ENCODE results near the gene SEC23A. TPM values are rescaled to one million over a fixed set of nuclear protein-coding genes. Genes with fewer than 3 reads are reported as not detected.
"Not testable (repeated sequence)": the region's sequence is repeated elsewhere in the genome, so short reads cannot be mapped to it uniquely, and the experiment has no call there.

Gene SEC23A
- polyA plus RNA-seq, 1 donor from 2014 or later = 23.0 TPM

DNA sequence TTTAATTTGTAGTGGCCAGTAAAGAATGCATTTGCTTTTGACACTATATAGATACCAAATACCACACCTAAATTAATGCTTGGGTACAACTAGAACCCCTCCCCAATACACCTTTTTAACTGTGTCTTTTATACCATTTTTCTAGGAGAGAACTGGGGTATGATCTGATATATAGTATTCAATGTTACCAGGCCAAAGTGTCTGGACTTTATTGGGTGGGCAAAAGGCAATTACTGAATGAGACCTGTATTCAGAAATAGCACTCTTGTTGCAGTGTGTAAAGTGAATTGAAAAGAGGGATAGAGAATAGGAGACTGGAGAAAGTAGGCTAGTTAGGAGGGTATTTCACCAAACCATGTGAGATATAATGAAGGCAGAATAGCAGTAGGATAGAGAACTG is 74.4 kb downstream of the SEC23A start:
- Mint-ChIP-seq H3K27ac (no peak overlapping the region), H3K36me3 (peaks cover 9% of the 10 kb centered on the region), H3K4me1 (peaks cover 0 to 3% (median 0%) of the 10 kb centered on the region in 3 donors), H3K4me3 (no peak overlapping the region), H3K27me3 (no peaks in the 10 kb centered on the region), H3K9me3 (no peaks in the 10 kb centered on the region)

DNA sequence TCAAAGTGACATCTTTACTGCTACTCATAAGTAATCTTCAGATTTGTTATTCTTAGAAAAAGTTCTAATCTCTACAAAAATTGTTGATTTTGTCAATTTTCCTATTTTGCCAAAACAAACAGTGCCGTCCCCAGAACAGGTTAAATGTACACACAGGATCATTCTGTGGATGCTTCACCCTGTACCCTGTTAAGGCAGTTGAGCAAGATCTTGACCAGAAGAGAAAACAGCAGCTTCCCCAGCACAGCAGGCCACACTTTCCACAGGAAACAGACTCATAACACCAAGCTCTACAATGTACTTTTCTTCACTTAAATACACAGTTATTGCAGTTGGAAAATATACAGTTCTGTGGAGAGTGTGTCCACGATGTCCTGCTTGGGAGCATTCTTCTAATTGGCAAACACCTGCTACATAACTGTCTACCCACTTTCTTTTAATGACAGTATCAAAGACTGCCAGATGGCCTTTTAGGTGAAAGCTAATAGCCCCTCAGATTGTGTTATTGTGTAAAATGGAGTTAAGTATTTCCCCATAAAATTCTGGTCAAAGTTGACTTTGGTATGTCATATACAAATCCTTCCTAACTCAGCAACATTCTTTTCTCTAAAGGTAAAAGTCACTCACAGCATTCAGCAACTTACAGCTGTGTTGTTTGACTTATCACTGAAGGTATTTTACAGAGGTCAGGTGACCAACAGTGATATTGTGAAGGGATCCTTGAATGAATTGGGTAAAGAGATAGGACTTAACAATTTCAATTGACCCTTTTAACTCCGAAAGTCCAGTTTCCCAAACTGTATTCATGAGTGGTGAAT is 77.0 kb downstream of the SEC23A start:
- H3K9me3 Mint-ChIP-seq = no peaks in the 10 kb centered on the region
- no peak overlapping the region for H3K4me3 Mint-ChIP-seq
- H3K4me1 Mint-ChIP-seq = peaks cover 0 to 3% (median 0%) of the 10 kb centered on the region in 3 donors
- H3K27ac Mint-ChIP-seq = no peak overlapping the region
- no peaks in the 10 kb centered on the region for H3K27me3 Mint-ChIP-seq
- peaks cover 5% of the 10 kb centered on the region for H3K36me3 Mint-ChIP-seq

DNA sequence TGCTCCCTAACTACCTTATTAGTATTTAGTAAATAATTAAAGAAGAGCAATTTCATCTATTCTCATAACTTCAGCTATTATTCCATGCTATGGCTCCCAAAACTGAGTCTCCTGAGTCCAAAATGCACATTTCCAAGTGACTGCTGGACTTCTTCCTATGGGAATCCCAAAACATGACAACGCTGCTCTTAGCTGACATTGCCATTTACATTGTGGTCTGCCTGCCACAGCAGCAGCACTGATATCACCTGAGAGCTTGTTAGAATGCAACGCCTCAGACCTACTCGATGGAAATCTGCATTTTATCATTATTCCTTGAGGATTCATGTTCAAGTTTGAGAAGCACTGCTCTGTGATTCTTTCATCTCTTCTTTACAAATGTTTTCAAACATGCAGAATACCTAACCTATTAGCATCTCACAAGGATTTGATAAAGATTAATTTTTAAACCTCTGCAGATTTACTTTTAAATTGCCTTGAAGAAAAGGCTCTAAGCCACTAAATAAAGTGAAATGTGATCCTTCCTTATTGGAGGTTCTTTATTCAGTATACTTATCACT is 77.7 kb downstream of the SEC23A start:
- H3K4me1 Mint-ChIP-seq = peaks cover 0 to 3% (median 0%) of the 10 kb centered on the region in 3 donors
- H3K9me3 Mint-ChIP-seq = no peaks in the 10 kb centered on the region
- H3K4me3 Mint-ChIP-seq = no peak overlapping the region
- H3K27ac Mint-ChIP-seq = no peak overlapping the region
- no peaks in the 10 kb centered on the region for H3K27me3 Mint-ChIP-seq
- H3K36me3 Mint-ChIP-seq = no peaks in the 10 kb centered on the region

DNA sequence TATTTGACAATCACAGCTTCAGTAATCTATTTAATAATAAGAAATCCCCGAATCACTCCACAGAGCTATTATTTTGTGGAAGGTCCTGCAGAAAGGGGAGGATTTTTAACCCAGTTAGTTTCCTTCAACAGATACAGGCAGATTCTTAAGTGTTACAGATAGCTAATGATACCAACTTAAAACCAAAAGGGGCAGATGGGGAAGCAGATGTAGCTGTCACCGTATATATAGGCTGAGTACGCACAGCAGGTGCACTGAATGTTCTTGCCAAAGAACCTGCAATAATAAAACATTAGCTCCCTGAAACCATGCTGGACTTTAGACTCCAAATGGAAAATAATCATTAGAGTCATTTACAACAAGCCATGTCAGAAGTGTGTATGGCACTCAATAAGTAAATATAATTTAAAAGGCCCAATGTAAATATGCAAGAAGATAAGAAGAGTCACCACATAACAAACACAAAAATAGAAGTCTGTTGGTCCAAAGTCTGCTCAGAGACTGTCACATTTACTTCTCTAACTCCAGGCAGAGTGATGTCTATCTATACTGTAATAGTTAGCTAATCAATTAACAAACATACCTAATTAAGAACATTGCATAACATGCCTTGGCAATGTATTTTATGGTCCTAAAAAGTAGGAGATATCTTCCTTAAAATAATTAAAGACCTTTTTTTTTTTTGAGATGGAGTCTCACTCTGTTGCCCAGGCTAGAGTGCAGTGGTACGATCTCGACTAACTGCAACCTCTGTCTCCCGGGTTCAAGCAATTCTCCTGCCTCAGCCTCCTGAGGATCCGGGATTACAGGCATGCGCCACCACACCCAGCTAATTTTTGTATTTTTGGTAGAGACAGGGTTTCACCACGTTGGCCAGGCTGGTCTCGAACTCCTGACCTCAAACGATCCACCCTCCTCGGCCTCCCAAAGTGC is 78.8 kb downstream of the SEC23A start:
- no peaks in the 10 kb centered on the region for H3K9me3 Mint-ChIP-seq
- H3K36me3 Mint-ChIP-seq = no peaks in the 10 kb centered on the region
- H3K27me3 Mint-ChIP-seq = no peaks in the 10 kb centered on the region
- no peak overlapping the region for H3K4me3 Mint-ChIP-seq
- peaks cover 0 to 3% (median 0%) of the 10 kb centered on the region in 3 donors for H3K4me1 Mint-ChIP-seq
- no peak overlapping the region for H3K27ac Mint-ChIP-seq

DNA sequence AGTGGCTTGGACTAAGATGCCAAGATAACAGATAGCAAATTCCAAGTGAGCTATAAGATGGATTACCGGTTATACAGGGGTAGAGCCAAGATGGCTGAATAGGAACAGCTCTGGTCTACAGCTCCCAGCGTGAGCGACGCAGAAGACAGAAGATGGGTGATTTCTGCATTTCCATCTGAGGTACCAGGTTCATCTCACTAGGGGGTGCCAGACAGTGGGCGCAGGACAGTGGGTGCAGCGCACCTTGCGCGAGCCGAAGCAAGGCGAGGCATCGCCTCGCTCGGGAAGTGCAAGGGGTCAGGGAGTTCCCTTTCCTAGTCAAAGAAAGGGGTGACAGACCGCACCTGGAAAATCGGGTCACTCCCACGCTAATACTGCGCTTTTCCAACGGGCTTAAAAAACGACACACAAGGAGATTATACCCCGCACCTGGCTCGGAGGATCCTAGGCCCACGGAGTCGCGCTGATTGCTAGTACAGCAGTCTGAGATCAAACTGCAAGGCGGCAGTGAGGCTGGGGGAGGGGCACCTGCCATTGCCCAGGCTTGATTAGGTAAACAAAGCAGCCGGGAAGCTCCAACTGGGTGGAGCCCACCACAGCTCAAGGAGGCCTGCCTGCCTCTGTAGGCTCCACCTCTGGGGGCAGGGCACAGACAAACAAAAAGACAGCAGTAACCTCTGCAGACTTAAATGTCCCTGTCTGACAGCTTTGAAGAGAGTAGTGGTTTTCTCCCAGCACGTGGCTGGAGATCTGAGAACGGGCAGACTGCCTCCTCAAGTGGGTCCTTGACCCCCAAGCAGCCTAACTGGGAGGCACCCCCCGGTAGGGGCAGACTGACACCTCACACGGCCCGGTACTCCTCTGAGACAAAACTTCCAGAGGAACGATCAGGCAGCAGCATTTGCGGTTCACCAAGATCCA is 85.7 kb downstream of the SEC23A start:
- Mint-ChIP-seq H3K27ac (peak overlapping the region in 1 of 3 donors; percentile 4), H3K4me3 (peak overlapping the region in 1 of 4 donors; percentile 39)
- not testable (repeated sequence) for H3K27me3 Mint-ChIP-seq, H3K36me3 Mint-ChIP-seq, H3K9me3 Mint-ChIP-seq, H3K4me1 Mint-ChIP-seq

DNA sequence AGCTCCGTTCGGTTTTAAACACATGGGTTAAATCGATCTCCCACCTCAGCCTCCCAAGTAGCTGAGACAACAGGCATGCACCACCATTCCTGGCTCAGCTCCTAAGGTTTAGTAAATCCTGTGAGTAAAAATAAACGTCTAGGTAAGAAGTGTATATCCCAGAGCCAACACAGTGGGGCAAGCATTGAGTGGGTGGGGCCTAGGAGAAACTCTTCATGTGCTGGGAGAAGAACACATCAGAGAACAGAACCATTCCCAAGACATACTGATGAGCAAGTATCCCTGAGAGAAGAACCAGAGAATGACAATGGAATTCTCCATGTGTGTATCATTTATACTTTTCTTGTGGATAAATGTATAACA is 86.3 kb downstream of the SEC23A start:
- H3K36me3 Mint-ChIP-seq = peaks cover 2% of the 10 kb centered on the region
- H3K9me3 Mint-ChIP-seq = no peaks in the 10 kb centered on the region
- H3K4me1 Mint-ChIP-seq = peaks cover 0 to 1% (median 0%) of the 10 kb centered on the region in 3 donors
- no peak overlapping the region for H3K4me3 Mint-ChIP-seq
- no peak overlapping the region for H3K27ac Mint-ChIP-seq
- no peaks in the 10 kb centered on the region for H3K27me3 Mint-ChIP-seq

DNA sequence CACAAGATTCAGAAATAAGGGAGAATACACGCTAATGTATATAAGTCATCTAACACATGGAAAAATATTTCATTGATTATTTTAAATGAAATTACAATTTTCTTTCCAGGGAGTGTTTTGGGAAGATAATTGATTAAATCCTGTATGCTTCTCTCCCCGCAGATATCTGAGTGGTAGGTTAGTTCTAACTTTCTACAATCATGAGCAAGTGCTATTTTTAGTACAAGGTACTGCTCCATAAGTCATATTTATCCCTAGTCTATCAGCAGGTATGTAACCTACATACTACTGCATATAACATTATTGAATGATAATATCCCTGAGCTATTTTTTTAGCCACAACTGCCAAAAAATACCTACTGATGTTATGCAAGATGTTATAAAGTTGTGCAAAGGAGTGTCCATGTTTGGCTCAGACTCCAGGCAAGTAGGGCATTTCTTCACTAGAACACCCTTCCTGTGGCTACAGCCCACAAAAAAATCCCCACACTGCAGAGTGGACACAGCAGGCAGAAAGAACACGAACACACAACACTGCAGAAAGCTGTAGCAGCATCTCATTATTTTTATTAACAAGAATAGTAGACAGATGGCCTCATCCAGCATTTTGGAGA is 87.0 kb downstream of the SEC23A start:
- no peaks in the 10 kb centered on the region for H3K9me3 Mint-ChIP-seq
- H3K27ac Mint-ChIP-seq = no peak overlapping the region
- no peak overlapping the region for H3K4me3 Mint-ChIP-seq
- no peaks in the 10 kb centered on the region for H3K27me3 Mint-ChIP-seq
- H3K4me1 Mint-ChIP-seq = peaks cover 0 to 1% (median 0%) of the 10 kb centered on the region in 3 donors
- peaks cover 2% of the 10 kb centered on the region for H3K36me3 Mint-ChIP-seq

DNA sequence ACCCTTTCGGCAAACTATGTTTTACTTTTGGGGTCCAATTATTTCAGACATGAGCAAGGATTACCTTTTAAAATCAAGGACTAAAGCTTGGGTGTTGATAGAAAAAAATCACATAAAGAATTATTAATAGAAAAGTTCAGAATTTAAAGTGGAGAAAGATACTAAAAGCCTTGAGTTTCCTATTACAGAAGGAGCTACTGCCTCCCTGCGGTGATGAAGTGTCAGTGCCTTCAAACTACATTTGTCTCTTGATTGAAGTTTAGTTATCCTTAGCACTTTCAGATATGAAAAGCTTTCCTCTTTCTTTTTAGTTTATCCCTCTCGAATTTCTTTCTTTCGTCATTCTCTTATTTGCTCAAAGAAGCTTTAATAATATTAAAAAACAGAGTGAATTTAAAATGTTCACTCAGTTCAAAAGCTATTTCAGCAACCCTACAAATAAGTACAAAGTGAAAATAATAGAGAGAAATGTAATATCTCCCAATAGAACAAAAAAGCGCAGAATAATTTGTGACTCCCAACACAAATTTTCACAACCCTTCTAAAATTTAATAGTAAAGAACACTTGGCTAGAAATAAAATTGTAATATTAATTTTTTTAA is 87.6 kb downstream of the SEC23A start:
- Mint-ChIP-seq H3K27me3 (no peaks in the 10 kb centered on the region), H3K36me3 (peaks cover 2% of the 10 kb centered on the region), H3K4me1 (peaks cover 0 to 1% (median 0%) of the 10 kb centered on the region in 3 donors), H3K9me3 (no peaks in the 10 kb centered on the region), H3K27ac (no peak overlapping the region), H3K4me3 (no peak overlapping the region)

DNA sequence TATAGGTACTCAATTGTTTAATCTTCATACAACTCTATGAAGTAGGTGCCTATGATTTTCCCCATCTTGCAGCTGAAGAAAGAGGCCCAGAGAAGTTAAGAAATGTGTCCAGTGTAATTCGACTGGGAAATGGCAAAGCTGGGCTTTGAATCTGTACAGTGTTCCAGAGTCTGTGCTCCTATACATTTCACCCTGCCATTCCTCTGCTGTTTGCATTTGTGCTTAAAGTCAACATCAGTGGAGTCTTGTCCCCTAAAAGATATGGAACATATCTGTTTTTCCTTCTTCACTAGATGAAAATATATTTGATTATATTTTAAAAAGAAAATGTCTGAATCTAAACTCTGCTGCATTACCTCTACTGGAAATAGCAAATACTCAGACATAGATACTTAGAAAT is 88.6 kb downstream of the SEC23A start:
- Mint-ChIP-seq H3K9me3 (no peaks in the 10 kb centered on the region), H3K27ac (no peak overlapping the region), H3K4me1 (peaks cover 0 to 1% (median 0%) of the 10 kb centered on the region in 3 donors), H3K27me3 (no peaks in the 10 kb centered on the region), H3K36me3 (peaks cover 2% of the 10 kb centered on the region), H3K4me3 (no peak overlapping the region)

DNA sequence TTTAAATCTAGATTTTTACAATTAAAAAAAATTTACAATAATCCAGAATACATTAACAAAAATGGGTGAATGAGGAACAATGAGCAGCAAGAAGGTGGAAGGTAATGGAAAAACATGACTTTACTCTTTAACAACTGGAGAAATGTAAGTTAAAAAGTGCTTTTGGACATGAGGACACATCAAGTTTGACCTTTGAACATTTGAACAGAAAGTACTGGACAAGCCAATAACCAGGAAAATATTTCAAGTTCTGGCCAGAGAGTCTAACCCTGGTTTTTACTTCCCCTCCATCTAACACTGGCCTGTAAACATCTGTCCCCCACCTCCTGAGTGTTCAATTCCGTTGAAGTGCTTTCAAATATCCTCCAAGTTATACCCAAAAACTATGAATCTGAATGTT is 94.1 kb downstream of the SEC23A start:
- not testable (repeated sequence) for H3K9me3 Mint-ChIP-seq, H3K4me3 Mint-ChIP-seq, H3K27me3 Mint-ChIP-seq, H3K36me3 Mint-ChIP-seq, H3K4me1 Mint-ChIP-seq, H3K27ac Mint-ChIP-seq

DNA sequence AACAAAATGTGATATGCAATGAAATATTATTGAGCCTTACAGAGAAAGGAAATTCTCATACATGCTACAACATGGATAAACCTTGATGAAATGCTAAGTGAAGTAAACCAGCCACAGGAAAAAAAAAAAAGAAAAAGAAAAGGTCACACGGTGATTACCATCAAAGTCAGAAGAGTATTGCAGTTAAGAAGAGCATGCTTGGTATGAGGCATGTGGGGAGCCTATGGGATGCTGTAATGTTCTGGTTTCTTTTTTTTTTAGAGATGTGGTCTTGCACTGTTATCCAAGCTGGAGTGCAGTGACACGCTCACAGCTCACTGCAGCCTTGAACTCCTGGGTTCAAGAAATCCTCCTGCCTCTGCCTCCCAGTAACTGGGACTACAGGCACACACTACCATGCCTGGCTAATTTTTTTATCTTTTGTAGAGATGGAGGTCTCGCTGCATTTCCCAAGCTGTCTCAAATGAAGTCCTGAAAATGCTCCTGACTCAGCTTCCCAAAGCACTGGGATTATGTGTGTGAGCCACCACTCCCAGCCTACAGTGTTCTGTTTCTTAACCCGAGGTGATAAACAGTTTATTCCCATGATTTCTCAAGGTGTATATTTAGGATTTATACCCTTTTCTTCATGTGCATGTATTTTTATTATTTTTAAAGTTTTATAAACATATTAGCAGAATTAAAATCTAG is 96.2 kb downstream of the SEC23A start:
- Mint-ChIP-seq H3K4me3 (no peak overlapping the region), H3K27ac (no peak overlapping the region), H3K9me3 (no peaks in the 10 kb centered on the region), H3K27me3 (no peaks in the 10 kb centered on the region), H3K36me3 (no peaks in the 10 kb centered on the region), H3K4me1 (no peaks in the 10 kb centered on the region)

DNA sequence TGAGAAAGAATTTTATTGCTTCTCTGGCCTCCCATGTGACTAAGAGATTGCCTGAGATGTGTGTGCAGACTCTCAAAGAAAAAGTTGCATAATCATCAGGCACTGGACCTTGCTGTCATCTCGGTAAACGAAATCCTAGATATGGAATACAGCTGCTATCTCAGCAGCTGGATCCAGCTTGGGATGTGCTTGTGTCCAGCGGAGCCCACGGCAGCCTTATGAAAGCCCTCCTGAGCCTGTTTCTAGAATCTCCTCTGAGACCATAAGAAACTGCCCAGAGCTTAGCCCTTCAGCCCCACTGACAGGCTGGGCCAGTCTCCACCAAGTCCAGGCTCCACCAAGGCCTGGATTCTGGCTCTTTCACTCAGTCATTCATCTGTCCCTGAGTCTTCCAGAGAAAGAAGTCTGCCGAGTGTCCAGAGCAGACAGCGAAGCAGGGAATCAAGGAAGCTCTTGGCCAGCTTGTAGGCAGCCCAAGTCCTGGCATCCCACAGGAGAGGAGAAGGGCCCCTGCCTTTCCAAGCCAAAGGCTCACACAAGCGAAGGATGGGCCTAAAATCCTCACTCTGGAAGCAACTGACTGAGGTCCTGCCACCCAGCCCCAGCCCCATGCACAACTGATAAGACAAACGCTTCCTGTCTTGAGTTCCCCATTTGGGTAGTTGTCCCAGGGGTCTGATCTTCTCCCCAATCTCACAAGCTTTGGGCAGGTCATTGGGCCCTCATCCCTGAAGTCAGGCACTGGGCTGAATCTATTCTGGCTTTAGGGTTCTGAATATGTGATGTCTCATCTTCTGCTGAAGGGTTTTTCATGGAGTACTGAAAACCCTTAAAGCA is 97.8 kb downstream of the SEC23A start:
- Mint-ChIP-seq H3K4me1 (no peaks in the 10 kb centered on the region), H3K36me3 (no peaks in the 10 kb centered on the region), H3K27me3 (no peaks in the 10 kb centered on the region), H3K27ac (no peak overlapping the region), H3K9me3 (no peaks in the 10 kb centered on the region), H3K4me3 (no peak overlapping the region)

DNA sequence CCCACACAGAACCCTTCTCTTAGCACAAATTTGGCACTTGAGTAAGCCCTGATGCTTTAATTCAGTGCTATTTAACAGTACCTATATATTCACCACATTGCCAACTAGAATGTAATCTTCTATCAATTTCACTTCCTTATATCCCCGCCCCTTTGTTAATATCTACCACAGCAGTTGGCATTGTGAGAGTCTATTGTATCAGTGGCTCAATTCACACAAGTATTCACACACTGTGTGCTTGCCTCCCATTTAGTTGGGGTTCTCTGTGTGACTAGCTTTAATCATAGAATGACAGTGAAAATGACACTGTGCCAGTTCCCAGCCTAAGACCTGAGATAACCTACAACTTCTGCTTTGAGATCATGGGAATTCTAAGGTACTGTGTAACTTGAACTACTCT is 103.1 kb downstream of the SEC23A start:
- Mint-ChIP-seq H3K4me3 (no peak overlapping the region), H3K27me3 (no peaks in the 10 kb centered on the region), H3K36me3 (no peaks in the 10 kb centered on the region), H3K9me3 (no peaks in the 10 kb centered on the region), H3K27ac (peak overlapping the region in 1 of 3 donors; percentile 66), H3K4me1 (no peaks in the 10 kb centered on the region)
